ENCODE data around the gene HLA-DQA1. TPM values are rescaled to one million over a fixed set of nuclear protein-coding genes. Genes with fewer than 3 reads are reported as not detected.

Gene HLA-DQA1
- total and polyA plus RNA-seq, 2 donors from 2014 or later: 29.6 to 63.5 TPM

GRCh38 chr6:32604434-32604877, 32.8 kb upstream of the HLA-DQA1 start:
- DNase-seq: no peak

GRCh38 chr6:32607263-32607987, 29.8 kb upstream of the HLA-DQA1 start:
- H3K9me3 ChIP-seq (ENCODE audit: control insufficient read depth in 2 of 3, insufficient read depth in 1 of 3, low read length in 3 of 3): no peaks in the 10 kb centered on the region
- H3K9ac ChIP-seq (ENCODE audit: low read length in 3 of 3): no peak overlapping the region
- no peak for TF ChIP-seq CTCF (IDR thresholded peaks at IDR 0.05; ENCODE audit: borderline replicate concordance, extremely low read depth, insufficient read depth)
- H3K27ac ChIP-seq (ENCODE audit: low read depth in 2 of 2, low read length in 2 of 2): no peak overlapping the region
- no peaks in the 10 kb centered on the region for H3K4me1 ChIP-seq (ENCODE audit: control insufficient read depth in 2 of 3, insufficient read depth in 2 of 3, low read depth in 1 of 3, low read length in 3 of 3)
- no peak for FAIRE-seq
- no peaks in the 10 kb centered on the region for H3K27me3 ChIP-seq (ENCODE audit: control insufficient read depth, insufficient read depth, low read length)
- intact Hi-C loops (cut with DNase I): no loop called here
- no peak overlapping the region for H3K4me3 ChIP-seq (ENCODE audit: low read length in 3 of 3)
- no peak for DNase-seq
- no peaks in the 10 kb centered on the region for H3K36me3 ChIP-seq (ENCODE audit: control insufficient read depth in 2 of 3, insufficient read depth in 3 of 3, low read length in 3 of 3)

More at GRCh38 chr6:32604434-32604877, 32.8 kb upstream of the HLA-DQA1 start:
- TF ChIP-seq CTCF (IDR thresholded peaks at IDR 0.05; ENCODE audit: borderline replicate concordance, extremely low read depth, insufficient read depth): no peak
- Histone ChIP-seq H3K9ac (ENCODE audit: low read length in 3 of 3) (no peak overlapping the region), H3K4me3 (ENCODE audit: low read length in 3 of 3) (peak overlapping the region in 1 of 3 donors; percentile 25), H3K4me1 (ENCODE audit: control insufficient read depth in 2 of 3, insufficient read depth in 2 of 3, low read depth in 1 of 3, low read length in 3 of 3) (no peaks in the 10 kb centered on the region), H3K9me3 (ENCODE audit: control insufficient read depth in 2 of 3, insufficient read depth in 1 of 3, low read length in 3 of 3) (no peaks in the 10 kb centered on the region), H3K27ac (ENCODE audit: low read depth in 2 of 2, low read length in 2 of 2) (peak overlapping the region; percentile 76 to 78), H3K36me3 (ENCODE audit: control insufficient read depth in 2 of 3, insufficient read depth in 3 of 3, low read length in 3 of 3) (no peaks in the 10 kb centered on the region), H3K27me3 (ENCODE audit: control insufficient read depth, insufficient read depth, low read length) (no peaks in the 10 kb centered on the region)
- intact Hi-C loops (cut with DNase I): no loop called here
- peak; percentile 61 for FAIRE-seq

- Histone ChIP-seq H3K36me3 (ENCODE audit: control insufficient read depth in 2 of 3, insufficient read depth in 3 of 3, low read length in 3 of 3) (no peaks in the 10 kb centered on the region), H3K27me3 (ENCODE audit: control insufficient read depth, insufficient read depth, low read length) (no peaks in the 10 kb centered on the region), H3K9ac (ENCODE audit: low read length in 3 of 3) (no peak overlapping the region), H3K4me1 (ENCODE audit: control insufficient read depth in 2 of 3, insufficient read depth in 2 of 3, low read depth in 1 of 3, low read length in 3 of 3) (no peaks in the 10 kb centered on the region), H3K4me3 (ENCODE audit: low read length in 3 of 3) (no peak overlapping the region), H3K9me3 (ENCODE audit: control insufficient read depth in 2 of 3, insufficient read depth in 1 of 3, low read length in 3 of 3) (no peaks in the 10 kb centered on the region), H3K27ac (ENCODE audit: low read depth in 2 of 2, low read length in 2 of 2) (no peak overlapping the region)
- FAIRE-seq (no peak), DNase-seq (no peak)
- TF ChIP-seq CTCF (IDR thresholded peaks at IDR 0.05; ENCODE audit: borderline replicate concordance, extremely low read depth, insufficient read depth): no peak
- intact Hi-C loops (cut with DNase I): no loop called here
These were observed 29.3 kb upstream of the HLA-DQA1 start for GRCh38 chr6:32607988-32608298.

- Histone ChIP-seq H3K9me3 (ENCODE audit: control insufficient read depth in 2 of 3, insufficient read depth in 1 of 3, low read length in 3 of 3) (no peaks in the 10 kb centered on the region), H3K27me3 (ENCODE audit: control insufficient read depth, insufficient read depth, low read length) (no peaks in the 10 kb centered on the region), H3K9ac (ENCODE audit: low read length in 3 of 3) (no peak overlapping the region), H3K27ac (ENCODE audit: low read depth in 2 of 2, low read length in 2 of 2) (no peak overlapping the region), H3K36me3 (ENCODE audit: control insufficient read depth in 2 of 3, insufficient read depth in 3 of 3, low read length in 3 of 3) (no peaks in the 10 kb centered on the region), H3K4me3 (ENCODE audit: low read length in 3 of 3) (no peak overlapping the region), H3K4me1 (ENCODE audit: control insufficient read depth in 2 of 3, insufficient read depth in 2 of 3, low read depth in 1 of 3, low read length in 3 of 3) (no peaks in the 10 kb centered on the region)
- intact Hi-C loops (cut with DNase I): no loop called here
- TF ChIP-seq CTCF (IDR thresholded peaks at IDR 0.05; ENCODE audit: borderline replicate concordance, extremely low read depth, insufficient read depth): no peak
- FAIRE-seq (no peak), DNase-seq (no peak)
These were observed 28.8 kb upstream of the HLA-DQA1 start for GRCh38 chr6:32608362-32608761.

All from kidney (tissue), 14 donors.